Neural progenitor cell (in vitro differentiated cells): ENCODE data around the gene UBE2E1.

ENCODE experiments used
- EZH2phosphoT487 ChIP-seq: fragments of 200-600 bp; sonication (generic); IDR thresholded peaks from 2 replicates; pipeline ENCODE4 v1.6.1; 2017; ENCODE audit warnings: antibody characterized with exemption
- TF ChIP-seq, protein P1 (sequence below): fragments of 200-600 bp; sonication (generic); IDR thresholded peaks from 2 replicates; pipeline ENCODE4 v1.5.1; 2017; ENCODE audit warnings: antibody characterized with exemption, mild to moderate bottlenecking

DNA sequence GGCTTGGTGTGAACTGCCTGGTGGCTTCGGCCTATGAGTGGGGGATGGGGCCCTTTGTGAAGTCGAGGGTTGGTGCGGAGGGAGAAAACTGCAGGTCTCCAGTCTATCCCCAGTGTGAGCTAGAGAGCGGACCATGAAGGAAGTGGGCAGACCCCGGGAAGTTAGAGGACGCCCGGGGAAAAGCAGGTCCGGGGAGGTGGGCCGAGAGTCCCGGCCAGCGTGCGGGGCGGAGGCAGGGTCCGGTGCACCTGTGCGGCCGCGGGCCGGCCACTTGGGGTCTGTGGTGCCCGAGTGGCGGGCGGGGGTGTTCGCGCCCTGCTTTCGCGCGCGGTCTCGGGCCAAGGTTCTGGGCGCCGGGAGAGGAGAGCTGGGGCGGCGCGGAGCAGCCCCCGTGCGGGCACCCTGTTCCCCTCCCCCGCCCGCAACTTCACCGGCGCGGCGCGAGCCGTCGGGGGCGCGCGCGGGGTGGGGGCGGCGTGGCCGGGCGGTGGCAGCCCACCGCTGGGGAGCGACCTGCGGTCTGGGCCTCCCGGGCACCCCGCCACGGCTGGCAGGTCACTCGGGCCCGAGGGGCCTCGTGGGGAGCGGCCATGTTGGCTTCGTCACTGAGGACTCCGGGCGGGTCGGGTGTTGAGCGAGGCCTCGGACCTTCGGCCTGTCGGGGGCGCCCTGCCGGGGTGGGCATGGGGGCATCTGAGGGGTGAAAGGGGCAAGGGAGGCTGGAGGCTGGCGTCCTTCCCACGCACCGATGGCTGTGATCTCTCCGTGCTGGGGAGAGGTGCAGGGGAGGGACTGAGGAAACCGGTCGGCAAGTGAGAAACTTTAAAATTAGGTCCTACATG lies 4.8 kb downstream of the UBE2E1 start:
- TF ChIP-seq, protein P1, sequence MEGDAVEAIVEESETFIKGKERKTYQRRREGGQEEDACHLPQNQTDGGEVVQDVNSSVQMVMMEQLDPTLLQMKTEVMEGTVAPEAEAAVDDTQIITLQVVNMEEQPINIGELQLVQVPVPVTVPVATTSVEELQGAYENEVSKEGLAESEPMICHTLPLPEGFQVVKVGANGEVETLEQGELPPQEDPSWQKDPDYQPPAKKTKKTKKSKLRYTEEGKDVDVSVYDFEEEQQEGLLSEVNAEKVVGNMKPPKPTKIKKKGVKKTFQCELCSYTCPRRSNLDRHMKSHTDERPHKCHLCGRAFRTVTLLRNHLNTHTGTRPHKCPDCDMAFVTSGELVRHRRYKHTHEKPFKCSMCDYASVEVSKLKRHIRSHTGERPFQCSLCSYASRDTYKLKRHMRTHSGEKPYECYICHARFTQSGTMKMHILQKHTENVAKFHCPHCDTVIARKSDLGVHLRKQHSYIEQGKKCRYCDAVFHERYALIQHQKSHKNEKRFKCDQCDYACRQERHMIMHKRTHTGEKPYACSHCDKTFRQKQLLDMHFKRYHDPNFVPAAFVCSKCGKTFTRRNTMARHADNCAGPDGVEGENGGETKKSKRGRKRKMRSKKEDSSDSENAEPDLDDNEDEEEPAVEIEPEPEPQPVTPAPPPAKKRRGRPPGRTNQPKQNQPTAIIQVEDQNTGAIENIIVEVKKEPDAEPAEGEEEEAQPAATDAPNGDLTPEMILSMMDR, result peak; percentile 21
- no peak for TF ChIP-seq EZH2phosphoT487
